ENCODE measurements around the gene IL25.

- no peak for TF ChIP-seq CTCF (IDR thresholded peaks at IDR 0.05)
- no peak for TF ChIP-seq POLR2A (IDR thresholded peaks at IDR 0.05)
- TF ChIP-seq EP300 (IDR thresholded peaks at IDR 0.05) = no peak
- no peak for TF ChIP-seq POLR2AphosphoS5 (IDR thresholded peaks at IDR 0.05)
These were observed 11.9 kb downstream of the IL25 start for GRCh38 chr14:23384364-23385080.

All from stomach (tissue), 4 donors.